Dedifferentiated amniotic fluid mesenchymal stem cell (primary cell): ENCODE measurements around the gene APBA2.
A peak's percentile ranks its signal among the peaks of the same experiment; 100 is the strongest.

ENCODE experiments used
- DNase-seq: peaks from one replicate; pipeline ENCODE4 v3.0.0-alpha.2; 2016; ENCODE audit errors: extremely low spot score

APBA2 gene

GRCh38 chr15:29102911-29103823 is 217.4 kb downstream of the APBA2 start:
- DNase-seq, result no peak

GRCh38 chr15:29103824-29104565 is 218.2 kb downstream of the APBA2 start:
- peak; percentile 52 for DNase-seq

- no peak for DNase-seq
Measured at GRCh38 chr15:29104566-29104880, 218.7 kb downstream of the APBA2 start.

GRCh38 chr15:29105151-29105854 is 219.5 kb downstream of the APBA2 start:
- DNase-seq, result no peak

- DNase-seq, result no peak
Measured at GRCh38 chr15:29106116-29106515, 220.3 kb downstream of the APBA2 start.

GRCh38 chr15:29106551-29107290 is 220.9 kb downstream of the APBA2 start:
- DNase-seq, result no peak

- no peak for DNase-seq
Measured at GRCh38 chr15:29107291-29107890, 221.6 kb downstream of the APBA2 start.

- no peak for DNase-seq
Measured at GRCh38 chr15:29107971-29108645, 222.3 kb downstream of the APBA2 start.

GRCh38 chr15:29109762-29110161 is 224.0 kb downstream of the APBA2 start:
- no peak for DNase-seq

- DNase-seq, result no peak
Measured at GRCh38 chr15:29110176-29110575, 224.4 kb downstream of the APBA2 start.

GRCh38 chr15:29110733-29111132 is 225.0 kb downstream of the APBA2 start:
- no peak for DNase-seq

- DNase-seq, result no peak
Measured at GRCh38 chr15:29111705-29112281, 226.0 kb downstream of the APBA2 start.

GRCh38 chr15:29113336-29114220 is 227.8 kb downstream of the APBA2 start:
- DNase-seq, result no peak

GRCh38 chr15:29114221-29115092 is 228.7 kb downstream of the APBA2 start:
- no peak for DNase-seq

GRCh38 chr15:29115093-29115991 is 229.6 kb downstream of the APBA2 start:
- no peak for DNase-seq

GRCh38 chr15:29116970-29117700 is 231.4 kb downstream of the APBA2 start:
- DNase-seq, result no peak

- DNase-seq, result no peak
Measured at GRCh38 chr15:29117778-29118177, 232.0 kb downstream of the APBA2 start.
